Measurements from ENCODE around the gene CDC25C.
A peak's percentile ranks its signal among the peaks of the same experiment; 100 is the strongest.

The CDC25C gene

DNA sequence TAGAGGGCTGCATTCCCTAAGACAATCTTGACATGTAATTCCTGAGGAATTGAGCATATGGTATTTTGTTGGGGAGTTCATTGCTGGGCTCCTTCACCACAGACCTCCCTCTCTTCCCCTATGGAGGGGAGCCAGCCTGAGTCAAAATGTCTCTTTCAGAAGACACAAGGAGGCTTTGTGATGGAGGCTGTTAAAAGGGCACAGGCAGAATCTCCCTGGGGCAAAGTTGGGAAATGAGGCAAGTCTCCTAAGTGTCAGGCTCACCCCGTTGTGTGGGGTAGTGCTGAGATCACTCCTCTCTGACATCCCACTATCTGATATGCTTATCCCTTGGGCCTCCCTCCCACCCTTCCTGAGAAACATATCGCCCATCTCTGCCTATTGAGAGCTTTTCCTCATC lies 87.8 kb downstream of the CDC25C start:
- no peak overlapping the region for H3K4ac ChIP-seq (ENCODE audit: low read length)
- DNase-seq (ENCODE audit: low spot score) = peak; percentile 11
- peak overlapping the region; percentile 72 for H2AFZ ChIP-seq (ENCODE audit: low read length)
- no peak overlapping the region for H3K14ac ChIP-seq (ENCODE audit: low read length)
- H3K18ac ChIP-seq (ENCODE audit: low read length) = no peak overlapping the region
- H3K36me3 ChIP-seq (replicated peaks in 1 of 2; ENCODE audit: control insufficient read depth in 2 of 2, insufficient read depth in 2 of 2, low read length in 2 of 2) = no peaks in the 10 kb centered on the region
- H2BK12ac ChIP-seq (ENCODE audit: low read length) = no peak overlapping the region
- WGBS, 2 donors (ENCODE audit: extremely low coverage in 2 of 2, insufficient read length in 2 of 2, insufficient replicate concordance in 1 of 2) = no CpG with 5 or more reads among the region's 2 CpGs
- H3K4me2 ChIP-seq (ENCODE audit: insufficient read depth, low read length, poor library complexity, severe bottlenecking) = no peak overlapping the region
- H2AK5ac ChIP-seq (ENCODE audit: low read depth, low read length) = no peak overlapping the region
- no peak overlapping the region for H4K8ac ChIP-seq (ENCODE audit: low read depth, low read length)
- no peaks in the 10 kb centered on the region for H3K9me3 ChIP-seq (replicated peaks in 1 of 2; ENCODE audit: control insufficient read depth in 2 of 2, insufficient read depth in 1 of 2, low read depth in 1 of 2, low read length in 2 of 2)
- no peak overlapping the region for H3K4me3 ChIP-seq (ENCODE audit: low read length in 2 of 2)
- H3K27ac ChIP-seq (replicated peaks; ENCODE audit: low read length) = no peak overlapping the region
- peaks cover 0 to 26% (median 15%) of the 10 kb centered on the region in 3 experiments for H3K27me3 ChIP-seq (ENCODE audit: control insufficient read depth in 3 of 3, insufficient read depth in 3 of 3, low read depth in 1 of 3, low read length in 3 of 3)
- H2BK5ac ChIP-seq (ENCODE audit: low read length) = no peak overlapping the region
- no peak overlapping the region for H3K23ac ChIP-seq (ENCODE audit: low read depth, low read length, poor library complexity)
- no peak overlapping the region for H3K9ac ChIP-seq (ENCODE audit: low read depth, low read length, poor library complexity)
- H3K79me1 ChIP-seq (ENCODE audit: low read depth, low read length) = no peaks in the 10 kb centered on the region
- no peak overlapping the region for H4K91ac ChIP-seq (ENCODE audit: low read depth, low read length, poor library complexity)
- peaks cover 20 to 22% of the 10 kb centered on the region in 2 donors for H3K4me1 ChIP-seq (ENCODE audit: control insufficient read depth in 2 of 2, insufficient read depth in 1 of 2, low read depth in 1 of 2, low read length in 2 of 2)
- no peak overlapping the region for H2BK15ac ChIP-seq (ENCODE audit: low read length)
- no peak overlapping the region for H2BK120ac ChIP-seq (ENCODE audit: low read depth, low read length)

DNA sequence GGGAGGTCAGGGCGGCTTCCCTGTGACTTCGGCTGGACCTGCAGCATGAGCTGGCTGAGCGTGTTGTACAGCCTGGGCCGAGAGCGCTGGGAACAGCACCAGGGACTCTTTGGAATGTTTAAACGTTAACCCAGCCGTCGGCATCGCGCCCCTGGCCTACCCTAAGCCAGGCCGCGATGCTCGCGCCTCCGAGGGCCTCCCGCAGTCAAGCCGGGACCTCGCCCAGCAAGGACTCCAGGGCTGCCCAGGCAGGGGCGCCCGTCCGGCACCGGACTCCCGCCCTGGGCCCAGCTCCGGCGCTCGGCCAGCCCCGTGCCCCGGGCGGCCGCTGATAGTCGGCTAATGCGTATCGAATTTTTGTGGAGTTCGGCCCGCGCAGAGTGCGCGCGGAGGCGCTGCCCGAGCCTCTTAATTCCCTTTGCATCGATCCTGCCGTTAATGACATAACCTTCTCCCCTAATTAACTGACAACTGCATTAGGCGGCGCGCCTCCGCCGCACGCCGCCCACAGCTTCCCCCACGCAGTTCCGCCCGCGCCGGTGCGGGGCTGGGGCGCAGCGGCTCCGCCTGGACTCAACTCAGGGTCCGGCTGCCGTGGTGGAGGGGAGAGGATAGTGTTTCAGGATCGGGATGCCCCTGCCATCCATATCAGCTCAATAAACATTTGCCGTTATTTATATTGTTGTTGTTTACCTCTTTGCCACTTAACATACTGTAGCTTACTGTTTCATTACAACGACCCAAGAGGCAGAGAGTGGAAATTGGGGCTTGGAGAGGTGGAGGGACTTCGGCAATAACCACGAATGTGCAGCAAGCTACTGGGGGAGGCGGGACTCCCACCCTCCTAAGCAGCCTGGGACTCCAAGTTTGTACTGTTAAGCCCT lies 89.7 kb downstream of the CDC25C start:
- Histone ChIP-seq H3K23ac (ENCODE audit: low read depth, low read length, poor library complexity) (peak overlapping the region; percentile 83), H4K8ac (ENCODE audit: low read depth, low read length) (peak overlapping the region; percentile 70), H3K4me3 (ENCODE audit: low read length in 2 of 2) (peak overlapping the region; percentile 25 to 70), H3K27ac (replicated peaks; ENCODE audit: low read length) (no peak overlapping the region), H3K4ac (ENCODE audit: low read length) (no peak overlapping the region), H3K9ac (ENCODE audit: low read depth, low read length, poor library complexity) (peak overlapping the region; percentile 87), H3K18ac (ENCODE audit: low read length) (peak overlapping the region; percentile 95), H4K91ac (ENCODE audit: low read depth, low read length, poor library complexity) (no peak overlapping the region), H2BK15ac (ENCODE audit: low read length) (peak overlapping the region; percentile 89), H3K4me2 (ENCODE audit: insufficient read depth, low read length, poor library complexity, severe bottlenecking) (peak overlapping the region; percentile 72), H2BK120ac (ENCODE audit: low read depth, low read length) (peak overlapping the region; percentile 37), H3K9me3 (replicated peaks in 1 of 2; ENCODE audit: control insufficient read depth in 2 of 2, insufficient read depth in 1 of 2, low read depth in 1 of 2, low read length in 2 of 2) (no peaks in the 10 kb centered on the region), H3K79me1 (ENCODE audit: low read depth, low read length) (no peaks in the 10 kb centered on the region), H3K27me3 (ENCODE audit: control insufficient read depth in 3 of 3, insufficient read depth in 3 of 3, low read depth in 1 of 3, low read length in 3 of 3) (peaks cover 0 to 26% (median 15%) of the 10 kb centered on the region in 3 experiments), H2BK12ac (ENCODE audit: low read length) (no peak overlapping the region), H3K14ac (ENCODE audit: low read length) (peak overlapping the region; percentile 65), H3K4me1 (ENCODE audit: control insufficient read depth in 2 of 2, insufficient read depth in 1 of 2, low read depth in 1 of 2, low read length in 2 of 2) (peaks cover 20 to 22% of the 10 kb centered on the region in 2 donors), H2BK5ac (ENCODE audit: low read length) (no peak overlapping the region), H2AK5ac (ENCODE audit: low read depth, low read length) (no peak overlapping the region), H3K36me3 (replicated peaks in 1 of 2; ENCODE audit: control insufficient read depth in 2 of 2, insufficient read depth in 2 of 2, low read length in 2 of 2) (no peaks in the 10 kb centered on the region), H2AFZ (ENCODE audit: low read length) (peak overlapping the region; percentile 64)
- peak; percentile 39 for DNase-seq (ENCODE audit: low spot score)
- no CpG with 5 or more reads among the region's 67 CpGs for WGBS, 2 donors (ENCODE audit: extremely low coverage in 2 of 2, insufficient read length in 2 of 2, insufficient replicate concordance in 1 of 2)

DNA sequence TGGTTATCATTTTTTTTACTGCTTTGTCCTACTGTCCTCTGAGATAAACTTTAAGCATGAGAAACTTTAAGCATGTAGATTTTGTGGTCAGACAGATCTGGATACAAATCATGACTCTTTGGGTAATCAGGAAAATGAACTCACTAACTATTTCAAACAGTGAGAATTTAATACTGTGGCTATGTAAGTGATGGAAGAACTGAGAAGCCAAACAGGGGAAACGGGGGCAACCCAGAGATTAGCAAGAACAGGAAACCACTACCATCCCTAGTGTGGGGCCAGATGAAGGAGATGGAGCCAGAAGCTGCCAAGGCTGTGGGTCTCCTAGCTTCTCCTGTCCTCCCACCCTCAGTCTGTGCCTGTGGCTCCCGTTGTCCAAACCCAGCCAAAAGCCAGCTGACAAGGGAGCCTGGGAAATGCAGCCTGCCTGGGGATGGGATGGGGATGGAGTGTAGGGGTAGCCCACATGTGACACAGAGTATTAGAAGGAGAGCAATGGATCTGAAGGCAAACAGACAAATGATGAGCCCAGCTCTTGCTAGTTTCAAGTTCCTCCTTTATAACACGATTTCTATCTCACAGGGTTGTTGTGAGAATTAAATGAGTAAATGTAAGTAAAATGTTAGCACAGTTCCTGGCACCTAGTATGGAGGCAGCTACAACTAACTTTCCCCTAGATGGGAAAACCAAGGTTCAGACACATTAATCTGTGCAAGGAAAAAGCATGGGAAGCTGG lies 90.8 kb downstream of the CDC25C start:
- H4K91ac ChIP-seq (ENCODE audit: low read depth, low read length, poor library complexity) = no peak overlapping the region
- no peak overlapping the region for H3K4me2 ChIP-seq (ENCODE audit: insufficient read depth, low read length, poor library complexity, severe bottlenecking)
- no peak overlapping the region for H3K9ac ChIP-seq (ENCODE audit: low read depth, low read length, poor library complexity)
- H3K4me1 ChIP-seq (ENCODE audit: control insufficient read depth in 2 of 2, insufficient read depth in 1 of 2, low read depth in 1 of 2, low read length in 2 of 2) = peaks cover 13 to 19% of the 10 kb centered on the region in 2 donors
- no peaks in the 10 kb centered on the region for H3K79me1 ChIP-seq (ENCODE audit: low read depth, low read length)
- no peak overlapping the region for H3K4ac ChIP-seq (ENCODE audit: low read length)
- no CpG with 5 or more reads among the region's 3 CpGs for WGBS, 2 donors (ENCODE audit: extremely low coverage in 2 of 2, insufficient read length in 2 of 2, insufficient replicate concordance in 1 of 2)
- no peaks in the 10 kb centered on the region for H3K9me3 ChIP-seq (replicated peaks in 1 of 2; ENCODE audit: control insufficient read depth in 2 of 2, insufficient read depth in 1 of 2, low read depth in 1 of 2, low read length in 2 of 2)
- no peak overlapping the region for H3K23ac ChIP-seq (ENCODE audit: low read depth, low read length, poor library complexity)
- no peak overlapping the region for H2BK12ac ChIP-seq (ENCODE audit: low read length)
- no peak overlapping the region for H4K8ac ChIP-seq (ENCODE audit: low read depth, low read length)
- peaks cover 0 to 26% (median 15%) of the 10 kb centered on the region in 3 experiments for H3K27me3 ChIP-seq (ENCODE audit: control insufficient read depth in 3 of 3, insufficient read depth in 3 of 3, low read depth in 1 of 3, low read length in 3 of 3)
- no peaks in the 10 kb centered on the region for H3K36me3 ChIP-seq (replicated peaks in 1 of 2; ENCODE audit: control insufficient read depth in 2 of 2, insufficient read depth in 2 of 2, low read length in 2 of 2)
- peak overlapping the region; percentile 74 for H3K18ac ChIP-seq (ENCODE audit: low read length)
- H3K27ac ChIP-seq (replicated peaks; ENCODE audit: low read length) = no peak overlapping the region
- H3K14ac ChIP-seq (ENCODE audit: low read length) = no peak overlapping the region
- no peak overlapping the region for H2BK120ac ChIP-seq (ENCODE audit: low read depth, low read length)
- DNase-seq (ENCODE audit: low spot score) = no peak
- H3K4me3 ChIP-seq (ENCODE audit: low read length in 2 of 2) = peak overlapping the region in 1 of 2 donors; percentile 27
- no peak overlapping the region for H2AK5ac ChIP-seq (ENCODE audit: low read depth, low read length)
- no peak overlapping the region for H2BK5ac ChIP-seq (ENCODE audit: low read length)
- H2BK15ac ChIP-seq (ENCODE audit: low read length) = no peak overlapping the region
- no peak overlapping the region for H2AFZ ChIP-seq (ENCODE audit: low read length)

DNA sequence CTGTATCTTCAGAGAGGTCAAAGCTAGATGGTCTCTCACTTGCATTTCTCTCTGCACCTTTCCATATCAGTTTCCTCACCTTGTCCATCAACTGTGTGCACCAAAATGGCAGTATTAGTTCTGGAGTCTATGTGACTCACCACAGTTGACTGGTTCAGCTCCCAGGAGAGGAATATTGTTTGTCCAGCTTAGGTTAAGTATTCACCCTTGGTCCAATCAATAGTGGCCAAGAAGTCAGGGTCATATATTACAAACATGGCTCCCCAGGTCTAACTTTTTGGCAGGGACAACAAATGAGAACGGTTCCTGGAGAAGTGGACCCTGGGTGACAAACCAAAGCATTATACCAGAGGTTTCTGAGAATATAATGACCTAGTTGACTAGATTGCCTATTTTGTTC lies 93.6 kb downstream of the CDC25C start:
- H3K9ac ChIP-seq (ENCODE audit: low read depth, low read length, poor library complexity) = no peak overlapping the region
- no peak overlapping the region for H3K4me3 ChIP-seq (ENCODE audit: low read length in 2 of 2)
- H2BK15ac ChIP-seq (ENCODE audit: low read length) = no peak overlapping the region
- peaks cover 0 to 5% of the 10 kb centered on the region in 2 donors for H3K4me1 ChIP-seq (ENCODE audit: control insufficient read depth in 2 of 2, insufficient read depth in 1 of 2, low read depth in 1 of 2, low read length in 2 of 2)
- H3K4ac ChIP-seq (ENCODE audit: low read length) = no peak overlapping the region
- H4K91ac ChIP-seq (ENCODE audit: low read depth, low read length, poor library complexity) = no peak overlapping the region
- no peak overlapping the region for H4K8ac ChIP-seq (ENCODE audit: low read depth, low read length)
- H3K23ac ChIP-seq (ENCODE audit: low read depth, low read length, poor library complexity) = no peak overlapping the region
- H3K36me3 ChIP-seq (replicated peaks in 1 of 2; ENCODE audit: control insufficient read depth in 2 of 2, insufficient read depth in 2 of 2, low read length in 2 of 2) = no peaks in the 10 kb centered on the region
- no peak overlapping the region for H3K4me2 ChIP-seq (ENCODE audit: insufficient read depth, low read length, poor library complexity, severe bottlenecking)
- no peak overlapping the region for H2BK5ac ChIP-seq (ENCODE audit: low read length)
- peaks cover 0 to 26% (median 15%) of the 10 kb centered on the region in 3 experiments for H3K27me3 ChIP-seq (ENCODE audit: control insufficient read depth in 3 of 3, insufficient read depth in 3 of 3, low read depth in 1 of 3, low read length in 3 of 3)
- H3K27ac ChIP-seq (replicated peaks; ENCODE audit: low read length) = no peak overlapping the region
- no peak for DNase-seq (ENCODE audit: low spot score)
- H2AK5ac ChIP-seq (ENCODE audit: low read depth, low read length) = no peak overlapping the region
- H2BK12ac ChIP-seq (ENCODE audit: low read length) = no peak overlapping the region
- H2AFZ ChIP-seq (ENCODE audit: low read length) = no peak overlapping the region
- H3K18ac ChIP-seq (ENCODE audit: low read length) = no peak overlapping the region
- no peaks in the 10 kb centered on the region for H3K9me3 ChIP-seq (replicated peaks in 1 of 2; ENCODE audit: control insufficient read depth in 2 of 2, insufficient read depth in 1 of 2, low read depth in 1 of 2, low read length in 2 of 2)
- H2BK120ac ChIP-seq (ENCODE audit: low read depth, low read length) = no peak overlapping the region
- no peaks in the 10 kb centered on the region for H3K79me1 ChIP-seq (ENCODE audit: low read depth, low read length)
- H3K14ac ChIP-seq (ENCODE audit: low read length) = no peak overlapping the region
- no CpG with 5 or more reads among the region's 1 CpG for WGBS, 2 donors (ENCODE audit: extremely low coverage in 2 of 2, insufficient read length in 2 of 2, insufficient replicate concordance in 1 of 2)

Data from neuronal stem cell (in vitro differentiated cells).